Measurements from ENCODE around the gene GATA1. TPM values are rescaled to one million over a fixed set of nuclear protein-coding genes. Genes with fewer than 3 reads are reported as not detected.

The GATA1 gene
- total RNA-seq, 2 experiments from 2014 or later = not detected

GRCh38 chrX:48761674-48762471 is 24.5 kb upstream of the GATA1 start, which contains the start of gene GLOD5:
Gene GLOD5 (plus strand): TSS chrX:48761747. CDS start chrX:48761791, 44 bp downstream.
- Mint-ChIP-seq H3K9me3 (ENCODE audit: insufficient read depth) (no peaks in the 10 kb centered on the region), H3K4me1 (ENCODE audit: low read depth) (peaks cover 9% of the 10 kb centered on the region), H3K4me3 (no peak within 1 kb of the TSS), H3K27me3 (ENCODE audit: low read depth) (peaks cover 2% of the 10 kb centered on the region), H3K36me3 (ENCODE audit: low read depth) (no peaks in the 10 kb centered on the region), H3K27ac (peak within 1 kb of the TSS; percentile 74)
- DNase-seq (peak; percentile 48), ATAC-seq (peak; percentile 70)
- ChIA-PET POLR2A (no interaction called here), CTCF (interaction anchor here (0.6 kb wide), 1 partner anchor 113 kb away, joined by 3 read pairs; no protein-coding TSS in a partner anchor)

- ATAC-seq = no peak
- Mint-ChIP-seq H3K36me3 (ENCODE audit: low read depth) (no peaks in the 10 kb centered on the region), H3K4me1 (ENCODE audit: low read depth) (no peaks in the 10 kb centered on the region), H3K9me3 (ENCODE audit: insufficient read depth) (no peaks in the 10 kb centered on the region), H3K27ac (no peak overlapping the region), H3K4me3 (no peak overlapping the region), H3K27me3 (ENCODE audit: low read depth) (peaks cover 4% of the 10 kb centered on the region)
- no peak for DNase-seq
- ChIA-PET POLR2A (no interaction called here), CTCF (no interaction called here)
Measured at GRCh38 chrX:48769230-48769629, 17.2 kb upstream of the GATA1 start.

GRCh38 chrX:48770296-48770695 is 16.1 kb upstream of the GATA1 start:
- POLR2A ChIA-PET = no interaction called here
- CTCF ChIA-PET = no interaction called here
- no peak for ATAC-seq
- Mint-ChIP-seq H3K36me3 (ENCODE audit: low read depth) (no peaks in the 10 kb centered on the region), H3K27me3 (ENCODE audit: low read depth) (peaks cover 7% of the 10 kb centered on the region), H3K4me1 (ENCODE audit: low read depth) (no peaks in the 10 kb centered on the region), H3K4me3 (no peak overlapping the region), H3K27ac (no peak overlapping the region), H3K9me3 (ENCODE audit: insufficient read depth) (no peaks in the 10 kb centered on the region)
- no peak for DNase-seq

GRCh38 chrX:48772602-48773001 is 13.8 kb upstream of the GATA1 start:
- POLR2A ChIA-PET = no interaction called here
- H3K4me1 Mint-ChIP-seq (ENCODE audit: low read depth) = no peaks in the 10 kb centered on the region

GRCh38 chrX:48776818-48777439 is 9.5 kb upstream of the GATA1 start:
- no peak for DNase-seq
- ChIA-PET POLR2A (no interaction called here), CTCF (no interaction called here)
- no peak for ATAC-seq
- no peaks in the 10 kb centered on the region for H3K4me1 Mint-ChIP-seq (ENCODE audit: low read depth)
- no peaks in the 10 kb centered on the region for H3K9me3 Mint-ChIP-seq (ENCODE audit: insufficient read depth)
- no peak overlapping the region for H3K4me3 Mint-ChIP-seq
- peaks cover 18% of the 10 kb centered on the region for H3K27me3 Mint-ChIP-seq (ENCODE audit: low read depth)
- no peak overlapping the region for H3K27ac Mint-ChIP-seq
- no peaks in the 10 kb centered on the region for H3K36me3 Mint-ChIP-seq (ENCODE audit: low read depth)

More at GRCh38 chrX:48772602-48773001, 13.8 kb upstream of the GATA1 start:
- ATAC-seq = no peak
- CTCF ChIA-PET = no interaction called here
- no peaks in the 10 kb centered on the region for H3K36me3 Mint-ChIP-seq (ENCODE audit: low read depth)
- no peak overlapping the region for H3K27ac Mint-ChIP-seq
- DNase-seq = no peak
- H3K9me3 Mint-ChIP-seq (ENCODE audit: insufficient read depth) = no peaks in the 10 kb centered on the region
- H3K27me3 Mint-ChIP-seq (ENCODE audit: low read depth) = peaks cover 14% of the 10 kb centered on the region
- H3K4me3 Mint-ChIP-seq = no peak overlapping the region

GRCh38 chrX:48779399-48779798 is 7.0 kb upstream of the GATA1 start:
- ATAC-seq (no peak), DNase-seq (no peak)
- ChIA-PET CTCF (no interaction called here), POLR2A (no interaction called here)
- Mint-ChIP-seq H3K36me3 (ENCODE audit: low read depth) (no peaks in the 10 kb centered on the region), H3K4me1 (ENCODE audit: low read depth) (no peaks in the 10 kb centered on the region), H3K27ac (no peak overlapping the region), H3K4me3 (no peak overlapping the region), H3K9me3 (ENCODE audit: insufficient read depth) (no peaks in the 10 kb centered on the region), H3K27me3 (ENCODE audit: low read depth) (peaks cover 18% of the 10 kb centered on the region)

GRCh38 chrX:48781705-48782104 is 4.7 kb upstream of the GATA1 start:
- ChIA-PET CTCF (no interaction called here), POLR2A (no interaction called here)
- no peak for DNase-seq
- Mint-ChIP-seq H3K4me3 (no peak overlapping the region), H3K27me3 (ENCODE audit: low read depth) (peaks cover 15% of the 10 kb centered on the region), H3K27ac (no peak overlapping the region), H3K9me3 (ENCODE audit: insufficient read depth) (no peaks in the 10 kb centered on the region), H3K4me1 (ENCODE audit: low read depth) (no peaks in the 10 kb centered on the region), H3K36me3 (ENCODE audit: low read depth) (no peaks in the 10 kb centered on the region)
- no peak for ATAC-seq

GRCh38 chrX:48782216-48782615 is 4.2 kb upstream of the GATA1 start:
- ChIA-PET CTCF (no interaction called here), POLR2A (no interaction called here)
- Mint-ChIP-seq H3K27ac (no peak overlapping the region), H3K4me3 (no peak overlapping the region), H3K36me3 (ENCODE audit: low read depth) (no peaks in the 10 kb centered on the region), H3K9me3 (ENCODE audit: insufficient read depth) (no peaks in the 10 kb centered on the region), H3K4me1 (ENCODE audit: low read depth) (no peaks in the 10 kb centered on the region), H3K27me3 (ENCODE audit: low read depth) (peaks cover 14% of the 10 kb centered on the region)
- no peak for ATAC-seq
- DNase-seq = no peak

- ATAC-seq (no peak), DNase-seq (no peak)
- CTCF ChIA-PET = no interaction called here
- no peak overlapping the region for H3K27ac Mint-ChIP-seq
- POLR2A ChIA-PET = no interaction called here
- H3K36me3 Mint-ChIP-seq (ENCODE audit: low read depth) = no peaks in the 10 kb centered on the region
- H3K4me3 Mint-ChIP-seq = no peak overlapping the region
- no peaks in the 10 kb centered on the region for H3K4me1 Mint-ChIP-seq (ENCODE audit: low read depth)
- H3K27me3 Mint-ChIP-seq (ENCODE audit: low read depth) = peaks cover 12% of the 10 kb centered on the region
- H3K9me3 Mint-ChIP-seq (ENCODE audit: insufficient read depth) = no peaks in the 10 kb centered on the region
Measured at GRCh38 chrX:48782795-48783194, 3.6 kb upstream of the GATA1 start.

- Mint-ChIP-seq H3K4me3 (no peak overlapping the region), H3K27me3 (ENCODE audit: low read depth) (peaks cover 6% of the 10 kb centered on the region), H3K27ac (no peak overlapping the region), H3K9me3 (ENCODE audit: insufficient read depth) (no peaks in the 10 kb centered on the region), H3K4me1 (ENCODE audit: low read depth) (peaks cover 10% of the 10 kb centered on the region), H3K36me3 (ENCODE audit: low read depth) (no peaks in the 10 kb centered on the region)
- CTCF ChIA-PET = no interaction called here
- no peak for ATAC-seq
- POLR2A ChIA-PET = no interaction called here
- DNase-seq = no peak
Measured at GRCh38 chrX:48784726-48785125, 1.7 kb upstream of the GATA1 start.

- H3K36me3 Mint-ChIP-seq (ENCODE audit: low read depth) = no peaks in the 10 kb centered on the region
- no peak for DNase-seq
- H3K4me3 Mint-ChIP-seq = no peak overlapping the region
- H3K27ac Mint-ChIP-seq = no peak overlapping the region
- POLR2A ChIA-PET = no interaction called here
- H3K4me1 Mint-ChIP-seq (ENCODE audit: low read depth) = peaks cover 15% of the 10 kb centered on the region
- no peaks in the 10 kb centered on the region for H3K9me3 Mint-ChIP-seq (ENCODE audit: insufficient read depth)
- ATAC-seq = no peak
- CTCF ChIA-PET = no interaction called here
- peaks cover 6% of the 10 kb centered on the region for H3K27me3 Mint-ChIP-seq (ENCODE audit: low read depth)
Measured at GRCh38 chrX:48785186-48785539, 1.2 kb upstream of the GATA1 start.

GRCh38 chrX:48785540-48786214 is 713 bp upstream of the GATA1 start:
- Mint-ChIP-seq H3K4me3 (no peak overlapping the region), H3K4me1 (ENCODE audit: low read depth) (peaks cover 16% of the 10 kb centered on the region), H3K36me3 (ENCODE audit: low read depth) (no peaks in the 10 kb centered on the region), H3K9me3 (ENCODE audit: insufficient read depth) (no peaks in the 10 kb centered on the region), H3K27ac (no peak overlapping the region), H3K27me3 (ENCODE audit: low read depth) (peaks cover 6% of the 10 kb centered on the region)
- DNase-seq (no peak), ATAC-seq (no peak)
- POLR2A ChIA-PET = no interaction called here
- CTCF ChIA-PET = no interaction called here
